PFSK-1 (cell line): ENCODE results near the gene MYL5.
A peak's percentile ranks its signal among the peaks of the same experiment; 100 is the strongest.

ENCODE experiments used
- FOXP2 ChIP-seq: optimal IDR thresholded peaks from 2 replicates; pipeline ENCODE3; 2011; ENCODE audit warnings: borderline replicate concordance, control low read depth, inconsistent platforms; ENCODE audit not compliant: insufficient read depth; ENCODE audit errors: extremely low read length, extremely low read depth
- POLR2AphosphoS5 ChIP-seq: IDR thresholded peaks from 2 replicates; pipeline ENCODE4 v1.6.1; 2012; ENCODE audit warnings: low read depth, mild to moderate bottlenecking, control low read depth, low read length, moderate library complexity

- TF ChIP-seq POLR2AphosphoS5, result peak; percentile 67
- peak; percentile 67 for TF ChIP-seq FOXP2
These were observed 31.1 kb downstream of the MYL5 start, which contains the start of gene PCGF3 for GRCh38 chr4:705278-706082.
